NCI-H2227 treated with DMSO at 0.1 percent for 48 hours (cell line): ENCODE data around the gene TSPAN10.

Experiments
- DNase-seq: peaks from one replicate; lab custom pipeline; 2025; lab: John Stamatoyannopoulos, UW

TSPAN10 gene

DNA sequence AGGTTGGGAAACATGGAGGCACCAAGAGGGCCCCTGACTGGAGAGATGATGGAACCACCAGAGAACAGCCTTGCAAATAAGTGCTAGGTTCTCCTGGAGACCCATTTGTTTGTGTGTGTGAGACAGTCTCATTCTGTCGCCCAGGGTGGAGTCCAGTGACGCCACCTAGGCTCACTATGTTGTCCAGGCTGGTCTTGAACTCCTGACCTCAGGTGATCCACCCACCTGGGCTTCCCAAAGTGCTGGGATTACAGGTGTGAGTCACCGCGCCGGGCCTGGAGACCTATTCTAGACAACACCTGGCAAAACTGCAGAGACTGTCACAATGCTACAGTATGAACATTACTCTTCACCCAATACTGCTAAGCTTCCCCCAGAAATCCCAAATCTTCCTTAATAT is 1.6 kb upstream of the TSPAN10 start:
- DNase-seq, result no peak

DNA sequence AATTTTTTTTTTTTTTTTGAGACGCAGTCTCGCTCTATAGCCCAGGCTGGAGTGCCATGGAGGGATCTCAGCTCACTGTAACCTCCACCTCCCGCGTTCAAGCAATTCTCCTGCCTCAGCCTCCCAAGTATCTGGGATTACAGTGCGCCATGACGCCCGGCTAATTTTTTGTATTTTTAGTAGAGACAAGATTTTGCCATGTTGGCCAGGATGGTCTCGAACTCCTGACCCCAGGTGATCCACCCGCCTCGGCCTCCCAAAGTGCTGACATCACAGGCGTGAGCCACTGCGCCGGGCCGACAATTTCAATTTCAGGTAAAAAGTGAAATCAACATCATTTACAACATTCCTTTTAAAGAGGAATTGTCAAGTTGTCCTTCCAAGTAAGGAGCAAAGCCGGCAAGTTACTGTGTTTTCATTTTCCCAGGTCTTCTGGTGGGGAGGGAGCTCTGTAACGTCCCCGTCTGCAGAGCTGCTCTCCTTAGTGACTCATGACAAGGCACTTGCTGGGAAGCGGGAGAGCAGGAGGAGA is 957 bp upstream of the TSPAN10 start:
- DNase-seq, result no peak

DNA sequence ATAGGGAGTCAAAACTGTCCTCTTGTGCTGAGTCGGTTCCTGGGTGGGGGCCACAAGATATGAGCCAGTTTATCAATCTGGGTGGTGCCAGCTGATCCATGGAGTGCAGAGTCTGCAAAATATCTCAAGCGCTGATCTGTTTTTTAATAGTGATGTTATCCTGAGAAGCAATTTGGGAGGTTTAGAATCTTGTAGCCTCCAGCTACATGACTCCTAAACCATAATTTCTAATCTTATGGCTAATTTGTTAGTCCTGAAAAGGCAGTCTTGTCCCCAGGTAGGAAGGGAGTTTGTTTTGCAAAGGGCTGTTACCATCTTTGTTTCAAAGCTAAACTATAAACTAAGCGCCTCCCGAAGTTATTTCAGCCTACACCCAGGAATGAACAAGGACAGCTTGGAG is 1.7 kb downstream of the TSPAN10 start:
- DNase-seq, result no peak

DNA sequence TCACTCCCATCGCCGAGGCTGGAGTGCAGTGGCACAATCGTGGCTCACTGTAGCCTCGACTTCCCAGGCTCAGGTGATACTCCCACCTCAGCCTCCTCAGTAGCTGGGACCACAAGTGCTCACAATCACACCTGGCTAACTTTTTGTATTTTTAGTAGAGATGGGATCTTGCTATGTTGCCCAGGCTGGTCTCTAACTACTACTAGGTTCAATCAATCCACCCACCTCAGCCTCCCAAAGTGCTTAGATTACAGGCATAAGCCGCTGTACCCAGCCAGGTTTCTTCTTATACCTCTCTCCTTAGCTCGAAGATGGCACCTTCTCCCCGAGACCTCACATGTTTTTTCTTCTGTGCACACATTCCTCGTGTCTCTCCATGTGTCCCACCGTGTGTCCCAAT is 3.0 kb downstream of the TSPAN10 start:
- DNase-seq, result no peak

DNA sequence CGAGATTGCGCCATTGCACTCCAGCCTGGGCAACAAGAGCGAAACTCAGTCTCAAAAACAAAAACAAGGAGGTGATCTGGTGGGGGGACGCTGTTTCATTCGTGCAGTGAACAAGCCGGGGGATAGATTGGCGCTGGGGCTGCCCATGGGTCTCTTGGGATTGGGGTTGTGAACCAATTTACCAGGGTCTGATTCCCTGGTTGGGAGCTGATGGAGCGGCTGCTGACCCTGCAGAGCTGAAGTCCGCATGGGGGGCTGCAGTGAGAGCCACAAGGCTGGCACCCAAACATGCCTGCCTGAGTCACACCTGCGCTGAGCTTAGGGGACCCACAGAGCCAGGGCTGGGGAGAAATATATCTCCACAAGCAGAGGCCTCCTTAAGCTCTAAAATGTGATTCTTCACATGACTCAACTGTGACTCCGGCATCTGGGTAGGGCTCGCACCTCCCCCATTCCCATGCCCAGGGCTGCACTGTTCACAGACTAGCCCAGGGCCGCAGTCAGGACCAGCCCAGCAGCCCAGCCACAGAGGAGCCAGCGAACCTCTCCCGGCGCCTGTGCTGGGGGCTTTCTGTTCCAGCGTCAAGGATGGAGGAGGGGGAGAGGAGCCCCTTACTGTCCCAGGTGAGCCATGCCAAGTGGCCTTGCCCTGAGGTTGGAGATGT is 5.0 kb downstream of the TSPAN10 start:
- DNase-seq, result no peak

DNA sequence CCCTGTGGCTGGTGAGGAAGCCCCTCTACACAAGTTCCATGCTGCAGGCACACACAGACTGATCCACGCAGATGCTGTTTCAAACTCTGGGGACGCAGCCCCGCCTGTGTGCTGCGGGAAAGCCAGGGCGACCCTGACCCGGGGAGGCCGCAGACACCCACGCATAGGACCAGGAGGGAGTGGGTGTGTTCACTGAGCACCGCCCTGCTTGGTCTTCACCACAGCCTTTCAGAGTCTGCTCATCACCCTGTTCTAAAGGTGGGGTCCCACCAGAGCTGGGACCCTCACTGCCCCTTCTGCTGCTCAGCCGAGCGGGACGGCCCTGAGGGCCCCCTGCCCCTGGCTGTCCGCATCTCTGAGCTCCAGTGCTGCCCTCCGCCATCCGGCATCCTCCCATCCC is 7.5 kb downstream of the TSPAN10 start:
- DNase-seq, result no peak

DNA sequence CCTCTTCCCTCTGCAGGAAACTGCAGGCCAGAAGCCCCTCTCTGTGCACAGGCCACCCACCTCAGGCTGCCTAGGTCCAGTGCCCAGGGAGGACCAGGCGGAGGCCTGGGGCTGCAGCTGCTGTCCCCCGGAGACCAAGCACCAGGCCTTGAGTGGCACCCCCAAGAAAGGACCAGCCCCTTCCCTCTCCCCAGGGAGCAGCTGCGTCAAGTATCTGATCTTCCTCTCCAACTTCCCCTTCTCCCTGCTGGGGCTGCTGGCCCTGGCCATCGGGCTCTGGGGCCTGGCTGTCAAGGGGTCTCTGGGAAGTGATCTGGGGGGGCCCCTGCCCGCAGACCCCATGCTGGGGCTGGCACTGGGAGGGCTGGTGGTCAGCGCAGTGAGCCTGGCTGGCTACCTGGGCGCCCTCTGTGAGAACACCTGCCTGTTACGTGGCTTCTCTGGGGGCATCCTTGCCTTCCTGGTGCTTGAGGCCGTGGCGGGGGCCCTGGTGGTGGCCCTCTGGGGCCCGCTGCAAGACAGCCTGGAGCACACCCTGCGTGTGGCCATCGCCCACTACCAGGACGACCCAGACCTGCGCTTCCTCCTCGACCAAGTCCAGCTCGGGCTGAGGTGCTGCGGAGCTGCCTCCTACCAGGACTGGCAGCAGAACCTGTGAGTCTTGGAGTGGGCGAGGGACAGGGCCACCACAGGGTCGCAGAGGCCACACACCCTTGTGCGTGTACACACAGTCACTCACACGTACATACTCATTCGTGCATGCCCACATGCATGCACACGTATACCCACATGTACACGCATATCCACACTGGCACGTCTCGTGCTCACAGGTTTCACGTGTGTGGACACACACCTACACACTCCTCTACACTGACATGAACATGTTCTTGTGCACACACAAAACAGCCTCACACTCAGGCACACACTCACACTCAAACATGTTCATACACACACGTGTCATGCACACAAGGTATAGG is 8.3 kb downstream of the TSPAN10 start:
- no peak for DNase-seq

DNA sequence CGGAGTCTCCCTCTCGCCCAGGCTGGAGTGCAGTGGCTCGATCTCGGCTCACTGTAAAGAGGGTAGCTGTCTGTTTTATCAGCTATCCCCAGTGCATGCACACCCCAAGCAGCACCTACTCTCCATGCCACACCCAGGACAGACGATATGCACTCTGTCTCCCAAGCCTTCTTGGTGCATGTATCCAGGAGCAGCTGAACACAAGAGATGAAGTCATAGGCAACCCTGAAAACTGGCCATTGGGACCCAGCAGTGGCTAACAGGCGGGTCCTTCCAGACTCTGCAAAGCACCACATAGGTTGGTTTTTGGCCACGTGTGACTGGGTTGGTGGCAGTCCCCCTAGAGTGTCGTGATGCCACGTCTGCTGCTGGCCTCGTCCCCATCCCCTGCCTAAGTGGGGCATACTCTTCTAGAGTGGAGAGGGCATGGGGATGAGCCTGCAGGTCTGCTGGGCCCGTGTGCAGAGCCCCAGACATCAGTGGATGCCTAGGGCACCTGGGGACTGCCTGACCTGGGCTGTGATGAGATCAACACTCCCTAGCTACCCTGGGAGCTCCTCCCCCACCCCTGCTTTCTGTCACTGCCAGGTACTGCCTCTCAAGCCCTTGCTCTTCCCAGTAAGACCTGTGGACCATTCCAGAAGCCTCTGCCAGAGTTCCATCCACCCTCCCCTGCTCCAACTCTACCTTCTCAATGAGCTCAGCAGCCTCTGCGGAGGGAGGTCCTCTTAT is 10.0 kb downstream of the TSPAN10 start:
- DNase-seq, result no peak

DNA sequence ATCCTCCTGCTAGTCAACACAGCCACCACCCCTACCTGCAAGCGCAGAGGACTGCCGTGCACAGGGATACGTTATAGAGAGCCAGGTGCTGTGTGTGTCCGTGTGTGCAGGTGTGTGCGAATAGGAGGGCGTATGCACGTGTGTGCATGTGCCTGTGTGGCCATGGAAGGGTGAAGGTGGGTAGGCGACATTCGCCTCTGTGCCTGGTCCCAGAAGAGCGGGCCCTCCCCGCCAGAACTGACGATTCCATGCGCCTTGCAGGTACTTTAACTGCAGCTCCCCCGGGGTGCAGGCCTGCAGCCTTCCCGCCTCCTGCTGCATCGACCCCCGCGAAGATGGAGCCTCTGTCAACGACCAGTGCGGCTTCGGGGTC is 10.6 kb downstream of the TSPAN10 start:
- DNase-seq, result no peak

DNA sequence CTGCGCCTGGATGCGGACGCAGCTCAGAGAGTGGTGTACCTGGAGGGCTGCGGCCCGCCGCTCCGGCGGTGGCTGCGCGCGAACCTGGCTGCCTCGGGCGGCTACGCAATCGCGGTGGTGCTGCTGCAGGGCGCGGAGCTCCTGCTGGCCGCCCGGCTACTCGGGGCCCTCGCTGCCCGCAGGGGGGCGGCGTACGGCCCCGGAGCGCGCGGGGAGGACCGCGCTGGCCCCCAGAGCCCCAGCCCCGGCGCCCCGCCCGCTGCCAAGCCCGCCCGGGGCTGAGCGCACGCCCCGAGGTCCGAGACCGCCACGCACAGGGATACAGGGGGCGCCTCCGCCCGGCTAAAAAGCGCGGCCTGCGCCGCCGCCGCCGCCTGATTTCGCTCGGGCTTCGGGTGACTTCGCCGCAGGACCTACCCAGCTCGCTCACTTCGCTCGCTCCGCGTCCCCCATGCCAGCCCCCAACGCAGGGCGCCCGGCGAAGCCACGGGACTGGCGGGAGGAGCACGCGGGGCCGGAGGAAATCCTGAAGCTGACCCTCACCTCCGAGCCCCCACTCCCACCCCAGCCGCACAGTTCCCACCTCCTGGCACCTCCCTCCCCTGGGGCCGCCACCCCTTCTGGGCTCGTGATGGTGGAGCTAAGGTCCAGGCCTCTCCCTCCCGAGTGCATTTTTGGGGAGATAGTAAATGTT is 11.2 kb downstream of the TSPAN10 start:
- no peak for DNase-seq

DNA sequence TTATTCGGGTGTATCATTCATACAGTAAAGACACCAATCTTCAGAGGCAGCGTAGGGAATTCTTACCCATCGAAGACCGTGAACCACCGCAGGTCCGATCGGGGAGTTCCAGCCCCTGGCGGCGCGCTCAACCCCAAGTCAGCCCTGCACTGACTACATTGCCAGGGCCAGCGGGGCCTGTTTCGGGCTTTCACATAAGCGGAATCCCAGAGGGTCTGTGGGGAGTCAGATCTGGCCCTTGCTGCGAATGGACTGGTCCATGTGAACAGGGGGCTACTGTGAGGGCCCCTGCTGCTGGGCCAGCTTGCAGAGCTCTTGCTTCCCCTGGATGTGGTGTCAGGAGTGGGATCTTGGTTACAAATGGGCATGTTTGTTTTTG is 11.7 kb downstream of the TSPAN10 start:
- DNase-seq, result no peak

DNA sequence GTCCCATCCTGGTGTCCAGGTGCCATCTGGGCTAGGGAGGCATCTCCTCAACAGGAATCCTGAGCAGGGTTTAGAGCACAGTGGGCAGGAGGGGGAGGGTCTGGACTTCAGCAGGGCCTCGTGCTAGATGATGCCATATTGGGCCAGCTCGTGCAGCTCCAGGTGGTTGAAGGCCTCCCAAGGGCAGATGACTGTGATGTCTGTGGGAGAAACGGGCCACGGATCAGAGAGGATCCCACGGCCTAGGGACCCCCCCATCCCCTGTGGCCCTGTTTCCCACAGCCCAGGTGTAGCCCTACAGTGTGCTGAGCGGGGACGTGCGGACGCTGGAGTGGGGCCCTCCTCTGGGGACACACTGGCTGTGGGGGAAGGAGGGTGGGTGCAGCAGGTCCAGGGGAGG is 14.0 kb downstream of the TSPAN10 start:
- DNase-seq, result no peak

DNA sequence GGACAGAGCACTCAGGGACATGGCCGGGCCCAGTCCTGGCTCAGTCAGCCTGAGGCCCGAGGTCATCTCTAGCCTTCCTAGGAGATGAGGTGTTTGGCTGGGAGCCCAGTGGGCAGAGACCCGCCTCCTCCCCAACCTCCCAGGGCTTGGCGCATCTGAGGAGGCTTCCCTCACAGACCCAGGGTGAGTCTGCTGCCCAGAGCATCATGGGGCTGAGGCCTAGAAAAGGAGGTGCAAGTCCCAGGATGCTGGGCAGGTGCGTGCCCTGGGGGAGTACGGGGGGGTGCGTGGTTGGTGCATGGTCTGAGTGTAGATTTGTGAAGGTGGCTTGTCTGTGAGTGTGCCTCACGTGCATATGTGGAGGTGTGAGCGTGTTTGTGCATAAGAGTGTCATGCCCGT is 14.7 kb downstream of the TSPAN10 start:
- DNase-seq, result no peak

DNA sequence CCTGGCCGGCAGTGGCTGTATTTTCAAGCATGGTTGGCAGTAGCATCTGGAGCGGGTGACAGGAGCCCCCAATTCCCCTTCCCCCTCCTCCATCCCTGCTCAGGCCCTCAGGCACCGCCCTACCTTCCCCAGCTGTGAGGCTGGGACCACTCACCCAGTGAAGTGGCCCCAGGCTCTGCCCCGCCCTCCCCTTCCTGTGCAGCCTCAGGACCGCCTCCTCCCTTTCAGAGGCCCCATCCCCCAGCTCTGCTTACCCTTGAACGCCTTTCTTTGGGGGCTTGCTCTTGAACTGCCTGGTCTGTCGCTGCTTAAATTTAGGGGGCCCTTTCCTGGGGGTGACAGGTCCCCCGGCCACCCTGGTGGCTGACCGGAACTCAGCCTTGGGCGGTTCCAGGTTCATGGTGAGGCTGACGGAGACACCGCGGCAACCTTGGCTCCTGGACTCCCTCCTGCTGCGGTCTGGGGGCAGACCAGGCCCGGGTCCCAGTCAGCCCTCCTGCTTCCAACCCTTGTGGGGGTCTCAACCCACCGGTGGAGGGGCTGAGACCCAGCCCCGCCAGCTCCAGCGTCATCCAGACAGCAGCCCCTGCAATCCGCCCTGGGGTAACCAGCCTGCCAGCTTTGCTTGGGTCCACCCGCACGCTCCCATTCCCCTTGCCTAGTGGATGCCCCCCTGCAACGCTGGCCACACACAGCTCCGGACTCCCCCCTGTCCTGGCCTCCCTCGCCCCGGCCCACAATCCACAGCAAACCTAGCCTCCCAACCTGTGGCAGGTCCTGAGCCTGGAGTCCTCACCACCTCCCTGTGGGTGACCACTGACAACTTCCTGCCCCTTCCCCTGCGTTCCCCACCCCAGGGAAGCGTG is 16.1 kb downstream of the TSPAN10 start:
- no peak for DNase-seq

DNA sequence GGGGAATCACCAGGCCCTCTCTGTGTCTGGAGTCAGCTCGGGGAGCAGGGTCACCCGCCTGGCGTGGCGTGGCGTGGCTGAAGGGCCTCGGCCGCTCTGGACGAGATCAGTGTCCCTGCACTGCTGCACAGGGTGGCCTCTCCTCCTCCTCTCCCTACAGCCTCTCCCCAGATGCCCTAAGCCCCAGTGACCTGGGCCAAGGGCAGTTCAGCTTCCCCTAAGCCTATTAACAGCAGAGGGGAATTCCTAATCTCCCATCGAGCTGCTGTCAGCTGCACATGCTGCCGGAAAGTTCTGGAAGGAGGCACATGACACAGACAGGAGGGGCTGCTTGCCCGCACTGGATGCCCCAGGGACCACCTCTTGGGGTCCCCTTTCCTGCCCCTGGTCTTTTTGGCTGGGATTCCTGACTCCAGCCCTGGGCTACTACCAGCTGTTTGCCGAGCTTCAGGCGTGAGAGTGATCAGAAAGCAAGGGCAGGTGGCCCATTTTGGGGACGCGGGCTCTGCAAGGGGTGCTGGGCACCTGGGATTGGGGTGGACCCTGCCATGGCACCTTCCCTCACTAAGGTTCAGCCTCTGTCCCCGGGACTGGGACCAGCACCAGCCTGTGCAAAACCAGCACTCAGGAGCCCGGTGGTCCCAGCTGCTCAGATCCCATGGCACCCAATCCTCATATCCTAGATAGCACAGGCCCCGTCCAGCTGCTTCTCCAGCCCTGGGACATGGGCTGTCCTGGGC is 18.6 kb downstream of the TSPAN10 start:
- DNase-seq, result no peak

DNA sequence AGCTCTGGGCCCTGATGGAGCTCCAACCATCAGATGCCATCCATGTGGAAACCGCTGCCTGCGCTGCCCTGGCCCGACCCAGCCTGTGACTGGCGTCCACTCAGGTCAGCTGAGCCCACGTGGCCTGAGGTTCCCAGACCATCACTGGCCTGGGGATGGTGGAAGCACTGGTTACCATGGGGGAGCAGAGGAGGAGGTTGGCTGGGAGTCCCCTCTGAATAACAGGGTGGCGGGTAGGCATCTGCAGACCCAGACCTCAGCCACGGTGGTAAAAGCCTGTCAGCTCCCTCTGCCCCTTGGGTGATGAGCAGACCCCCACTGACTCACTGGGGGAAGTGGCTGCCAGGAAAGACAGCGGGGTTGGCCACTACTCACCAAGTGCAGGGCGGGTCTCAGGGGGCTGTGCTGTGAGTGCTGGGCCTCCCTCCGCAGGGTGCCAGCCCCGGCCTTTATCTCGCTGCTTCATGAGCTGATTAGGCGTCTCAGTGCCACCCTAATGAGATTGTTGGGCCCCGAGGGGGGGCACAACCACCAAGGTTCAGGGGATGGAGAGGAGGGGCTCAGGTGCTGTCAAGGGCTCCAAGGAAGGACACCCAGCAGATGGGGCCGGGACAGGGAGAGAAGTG is 19.2 kb downstream of the TSPAN10 start, which contains the start of gene PDE6G:
TSS of gene PDE6G (minus strand) at position 425 of the 626 bp plus-strand sequence. CDS start 3,237 bp downstream, outside the sequence.
- DNase-seq, result no peak

DNA sequence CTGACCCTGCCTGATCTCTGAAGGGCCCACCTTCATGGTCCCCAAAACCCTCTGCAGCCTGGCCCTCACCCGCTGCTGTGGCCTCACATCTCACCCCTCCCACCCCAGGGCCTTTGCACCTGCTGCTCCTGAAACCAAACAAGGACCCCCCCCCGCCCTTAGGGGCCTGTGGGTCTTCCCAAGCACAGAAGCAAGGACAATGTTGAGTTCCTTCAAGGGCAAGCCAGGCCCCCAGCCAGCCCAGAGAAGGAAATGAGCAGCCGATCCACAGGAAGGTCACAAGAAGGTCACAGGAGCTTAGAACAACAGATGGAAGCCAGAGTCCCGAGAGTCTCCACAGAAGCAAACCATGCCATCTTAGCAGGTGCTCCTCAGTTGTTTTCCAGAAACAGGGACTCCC is 19.8 kb downstream of the TSPAN10 start:
- DNase-seq, result no peak

DNA sequence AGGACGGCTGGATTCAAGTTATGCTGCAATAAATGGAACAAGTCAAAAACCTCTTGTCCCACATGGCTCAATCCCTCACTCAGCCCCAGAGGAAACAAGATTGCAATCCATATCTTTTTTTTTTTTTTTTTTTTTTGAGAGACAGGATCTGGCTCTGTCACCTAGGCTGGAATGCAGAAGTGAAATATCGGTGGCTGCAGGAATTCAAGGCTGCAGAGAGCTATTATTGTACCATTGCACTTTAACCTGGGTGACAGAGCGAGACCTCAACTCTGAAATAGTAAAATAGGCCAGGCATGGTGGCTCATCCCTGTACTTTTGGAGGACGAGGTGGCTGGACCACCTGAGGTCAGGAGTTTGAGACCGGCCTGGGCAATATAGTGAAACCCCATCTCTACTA is 22.0 kb downstream of the TSPAN10 start:
- no peak for DNase-seq

DNA sequence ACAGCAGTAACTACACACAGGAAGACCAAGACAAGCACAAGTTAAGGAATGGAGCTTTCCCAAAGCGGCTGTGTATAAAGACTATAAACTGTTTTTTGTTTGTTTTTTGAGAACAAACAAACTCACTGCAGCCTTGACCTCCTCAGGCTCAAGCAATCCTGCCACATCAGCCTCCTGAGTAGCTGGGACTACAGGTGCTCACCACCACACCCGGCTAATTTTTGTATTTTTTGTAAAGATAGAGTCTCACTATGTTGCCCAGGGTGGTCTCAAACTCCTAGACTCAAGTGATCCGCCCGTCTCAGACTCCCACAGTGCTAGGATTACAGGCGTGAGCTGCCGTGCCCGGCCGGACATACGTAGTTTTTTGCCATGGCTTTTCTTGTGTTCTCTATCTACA is 23.4 kb downstream of the TSPAN10 start:
- DNase-seq, result no peak

DNA sequence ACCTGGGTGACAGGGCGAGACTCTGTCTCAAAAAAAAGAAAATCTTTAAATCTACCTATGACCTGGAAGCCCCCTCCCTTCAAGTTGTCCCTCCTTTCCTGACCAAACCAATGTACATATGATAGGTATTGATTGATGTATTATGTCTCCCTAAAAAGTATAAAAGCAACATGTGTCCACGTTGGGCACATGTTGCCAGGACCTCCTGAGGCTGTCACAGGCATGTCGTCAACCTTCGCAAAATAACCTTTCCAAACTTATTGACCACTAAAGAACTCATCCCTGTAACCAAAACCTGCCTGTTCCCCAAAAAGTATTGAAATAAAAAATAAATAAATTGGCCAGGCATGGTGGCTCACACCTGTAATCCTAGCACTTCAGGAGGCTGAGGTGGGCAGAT is 25.0 kb downstream of the TSPAN10 start:
- no peak for DNase-seq
